Neural progenitor cell (in vitro differentiated cells): ENCODE measurements around the gene PLA2G2C. TPM values are rescaled to one million over a fixed set of nuclear protein-coding genes. Genes with fewer than 3 reads are reported as not detected.

Experiments
- DNase-seq: peaks from one replicate; pipeline ENCODE4 v3.0.0-alpha.2; 2016; ENCODE audit warnings: low spot score
- H2AFZ ChIP-seq: fragments of 200-600 bp; sonication (generic); replicated peaks from 2 replicates; pipeline ENCODE4 v1.6.1; 2016; ENCODE audit warnings: antibody characterized with exemption
- H3F3A ChIP-seq: fragments of 200-600 bp; sonication (generic); 2 replicates; pipeline ENCODE4 v1.6.1; 2016; ENCODE audit warnings: antibody characterized with exemption, low read depth
- H3K27ac ChIP-seq: fragments of 200-600 bp; sonication (generic); 2 replicates; pipeline ENCODE4 v1.5.1; 2016; ENCODE audit warnings: mild to moderate bottlenecking
- H3K27me3 ChIP-seq: fragments of 200-600 bp; sonication (generic); 2 replicates; pipeline ENCODE4 v1.6.1; 2016; ENCODE audit warnings: mild to moderate bottlenecking, moderate library complexity
- H3K36me3 ChIP-seq: fragments of 200-600 bp; sonication (generic); 2 replicates; pipeline ENCODE4 v1.5.1; 2016
- H3K4me1 ChIP-seq: fragments of 200-600 bp; sonication (generic); 2 replicates; pipeline ENCODE4 v1.6.1; 2016; ENCODE audit warnings: mixed run types
- H3K4me2 ChIP-seq: fragments of 200-600 bp; sonication (generic); 2 replicates; pipeline ENCODE4 v1.6.1; 2016
- H3K4me3 ChIP-seq: fragments of 200-600 bp; sonication (generic); 2 replicates; pipeline ENCODE4 v1.5.1; 2016
- H3K79me2 ChIP-seq: fragments of 200-600 bp; sonication (generic); 2 replicates; pipeline ENCODE4 v1.6.1; 2016; ENCODE audit warnings: low read depth
- H3K9ac ChIP-seq: fragments of 200-600 bp; sonication (generic); 2 replicates; pipeline ENCODE4 v1.6.1; 2016
- H3K9me3 ChIP-seq: fragments of 200-600 bp; sonication (generic); 2 replicates; pipeline ENCODE4 v1.5.1; 2016; ENCODE audit warnings: low read depth
- H4K20me1 ChIP-seq: fragments of 200-600 bp; sonication (generic); 2 replicates; pipeline ENCODE4 v1.6.1; 2016; ENCODE audit warnings: low read depth
- H3K27ac Mint-ChIP-seq: 3 replicates; pipeline ENCODE4 v1.8.0; 2021; ENCODE audit warnings: mixed read lengths
- H3K27me3 Mint-ChIP-seq: 2 replicates; pipeline ENCODE4 v1.8.0; 2022; ENCODE audit warnings: low read depth, mild to moderate bottlenecking, inconsistent platforms, moderate library complexity, mixed read lengths; ENCODE audit not compliant: insufficient read depth
- H3K36me3 Mint-ChIP-seq: 3 replicates; pipeline ENCODE4 v1.8.0; 2021; ENCODE audit warnings: mixed read lengths
- H3K4me1 Mint-ChIP-seq: 3 replicates; pipeline ENCODE4 v1.8.0; 2021; ENCODE audit warnings: mixed read lengths
- H3K4me3 Mint-ChIP-seq: 3 replicates; pipeline ENCODE4 v1.8.0; 2021; ENCODE audit warnings: mild to moderate bottlenecking, moderate library complexity, mixed read lengths
- H3K9me3 Mint-ChIP-seq: 3 replicates; pipeline ENCODE4 v1.8.0; 2020; ENCODE audit warnings: mixed read lengths
- EZH2 ChIP-seq: fragments of 200-600 bp; sonication (generic); IDR thresholded peaks from 2 replicates; pipeline ENCODE4 v1.6.1; 2017; ENCODE audit warnings: antibody characterized with exemption, mild to moderate bottlenecking, moderate library complexity
- EZH2phosphoT487 ChIP-seq: fragments of 200-600 bp; sonication (generic); IDR thresholded peaks from 2 replicates; pipeline ENCODE4 v1.6.1; 2017; ENCODE audit warnings: antibody characterized with exemption
- total RNA-seq: library from RNA; depleted of rRNA; stranded (reverse); fragments of >200 nt; gene quantifications from 2 replicates; pipeline ENCODE4 v1.2.3, GENCODE V29; 2015; ENCODE audit warnings: low replicate concordance
- TF ChIP-seq, protein P1 (sequence below): fragments of 200-600 bp; sonication (generic); IDR thresholded peaks from 2 replicates; pipeline ENCODE4 v1.5.1; 2017; ENCODE audit warnings: antibody characterized with exemption, mild to moderate bottlenecking

The PLA2G2C gene
- total RNA-seq, 1 donor from 2014 or later: not detected

DNA sequence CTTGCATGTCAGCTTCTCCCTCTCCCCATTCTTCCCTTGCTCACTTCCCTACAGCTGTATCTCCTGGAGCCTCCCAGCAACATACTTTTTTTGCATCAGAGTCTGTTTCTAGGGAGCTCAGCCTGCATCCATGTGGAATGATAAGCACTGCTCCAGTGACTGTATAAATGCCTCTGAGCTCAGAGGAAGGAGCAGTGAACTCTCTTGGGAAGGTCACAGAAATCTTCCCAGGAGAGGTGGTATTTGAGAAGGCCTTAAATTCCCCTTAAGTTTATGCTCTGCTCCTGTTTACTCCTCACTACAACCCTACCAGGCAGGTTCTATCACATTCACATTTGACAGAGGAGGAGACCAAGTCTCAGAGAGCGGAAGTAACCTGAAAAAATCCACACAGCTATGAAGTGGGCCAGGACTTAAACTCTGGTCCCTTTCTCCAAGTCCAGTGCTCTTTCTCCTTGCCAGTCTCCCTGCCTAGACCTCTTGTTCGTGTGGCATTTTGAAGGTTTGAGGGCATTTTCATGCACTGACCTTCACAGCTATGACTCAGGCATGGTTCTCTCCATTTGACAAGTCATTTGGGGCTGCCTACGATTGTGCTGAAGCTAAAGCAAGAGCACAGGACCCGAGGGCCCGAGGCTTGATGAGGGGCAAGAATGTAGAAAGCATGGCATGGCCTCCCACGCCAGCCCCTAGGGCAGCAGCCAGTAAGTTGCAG lies 6.0 kb downstream of the PLA2G2C start:
- no peak overlapping the region for H3K27ac Mint-ChIP-seq
- H3K4me2 ChIP-seq: no peak overlapping the region
- H3K4me1 Mint-ChIP-seq: peaks cover 7% of the 10 kb centered on the region
- no peak overlapping the region for H3K9ac ChIP-seq
- H3K4me3 Mint-ChIP-seq: no peak overlapping the region
- H3K4me1 ChIP-seq: no peaks in the 10 kb centered on the region
- H3K36me3 ChIP-seq: no peaks in the 10 kb centered on the region
- H4K20me1 ChIP-seq: no peaks in the 10 kb centered on the region
- no peaks in the 10 kb centered on the region for H3F3A ChIP-seq
- no peaks in the 10 kb centered on the region for H3K79me2 ChIP-seq
- TF ChIP-seq, protein P1, sequence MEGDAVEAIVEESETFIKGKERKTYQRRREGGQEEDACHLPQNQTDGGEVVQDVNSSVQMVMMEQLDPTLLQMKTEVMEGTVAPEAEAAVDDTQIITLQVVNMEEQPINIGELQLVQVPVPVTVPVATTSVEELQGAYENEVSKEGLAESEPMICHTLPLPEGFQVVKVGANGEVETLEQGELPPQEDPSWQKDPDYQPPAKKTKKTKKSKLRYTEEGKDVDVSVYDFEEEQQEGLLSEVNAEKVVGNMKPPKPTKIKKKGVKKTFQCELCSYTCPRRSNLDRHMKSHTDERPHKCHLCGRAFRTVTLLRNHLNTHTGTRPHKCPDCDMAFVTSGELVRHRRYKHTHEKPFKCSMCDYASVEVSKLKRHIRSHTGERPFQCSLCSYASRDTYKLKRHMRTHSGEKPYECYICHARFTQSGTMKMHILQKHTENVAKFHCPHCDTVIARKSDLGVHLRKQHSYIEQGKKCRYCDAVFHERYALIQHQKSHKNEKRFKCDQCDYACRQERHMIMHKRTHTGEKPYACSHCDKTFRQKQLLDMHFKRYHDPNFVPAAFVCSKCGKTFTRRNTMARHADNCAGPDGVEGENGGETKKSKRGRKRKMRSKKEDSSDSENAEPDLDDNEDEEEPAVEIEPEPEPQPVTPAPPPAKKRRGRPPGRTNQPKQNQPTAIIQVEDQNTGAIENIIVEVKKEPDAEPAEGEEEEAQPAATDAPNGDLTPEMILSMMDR: no peak
- TF ChIP-seq EZH2phosphoT487 (no peak), EZH2 (no peak)
- H3K36me3 Mint-ChIP-seq: no peaks in the 10 kb centered on the region
- no peak for DNase-seq
- H3K4me3 ChIP-seq: no peak overlapping the region
- peaks cover 15% of the 10 kb centered on the region for H3K27me3 Mint-ChIP-seq
- H3K9me3 ChIP-seq: no peaks in the 10 kb centered on the region
- no peak overlapping the region for H2AFZ ChIP-seq
- H3K9me3 Mint-ChIP-seq: no peaks in the 10 kb centered on the region
- no peak overlapping the region for H3K27ac ChIP-seq
- H3K27me3 ChIP-seq: peaks cover 41% of the 10 kb centered on the region

DNA sequence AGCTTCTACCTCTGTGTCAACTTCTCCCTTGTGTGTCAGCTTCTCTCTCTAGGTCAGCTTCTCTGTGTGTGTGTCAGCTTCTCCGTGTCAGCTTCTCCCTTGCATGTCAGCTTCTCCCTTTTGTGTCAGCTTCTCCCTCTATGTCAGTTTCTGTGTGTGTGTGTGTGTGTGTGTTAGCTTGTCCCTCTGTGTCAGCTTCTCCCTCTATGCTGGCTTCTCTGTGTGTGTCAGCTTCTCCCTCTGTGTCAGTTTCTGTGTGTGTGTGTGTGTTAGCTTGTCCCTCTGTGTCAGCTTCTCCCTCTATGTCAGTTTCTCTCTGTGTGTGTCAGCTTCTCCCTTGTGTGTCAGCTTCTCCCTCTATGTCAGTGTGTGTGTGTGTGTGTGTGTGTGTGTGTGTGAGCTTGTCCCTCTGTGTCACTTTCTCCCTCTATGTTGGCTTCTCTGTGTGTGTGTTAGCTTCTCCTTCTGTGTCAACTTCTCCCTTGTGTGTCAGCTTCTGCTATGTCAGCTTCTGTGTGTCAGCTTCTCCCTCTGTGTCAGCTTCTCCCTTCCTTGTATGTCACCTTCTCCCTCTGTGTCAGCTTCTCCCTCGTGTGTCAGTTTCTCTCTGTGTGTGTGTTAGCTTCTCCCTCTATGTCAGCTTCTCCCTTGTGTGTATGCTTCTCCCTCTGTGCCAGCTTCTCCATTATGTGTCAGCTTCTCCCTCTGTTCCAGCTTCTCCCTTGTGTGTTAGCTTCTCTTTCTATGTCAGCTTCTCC lies 6.8 kb downstream of the PLA2G2C start:
- peaks cover 12% of the 10 kb centered on the region for H3K27me3 Mint-ChIP-seq
- TF ChIP-seq EZH2phosphoT487 (no peak), EZH2 (no peak)
- TF ChIP-seq, protein P1: no peak
- H3K9ac ChIP-seq: no peak overlapping the region
- H3K27ac Mint-ChIP-seq: no peak overlapping the region
- H3K36me3 Mint-ChIP-seq: no peaks in the 10 kb centered on the region
- H3K9me3 ChIP-seq: no peaks in the 10 kb centered on the region
- H3K36me3 ChIP-seq: no peaks in the 10 kb centered on the region
- H3K4me3 ChIP-seq: no peak overlapping the region
- no peak overlapping the region for H3K4me3 Mint-ChIP-seq
- no peaks in the 10 kb centered on the region for H3K79me2 ChIP-seq
- H2AFZ ChIP-seq: no peak overlapping the region
- H4K20me1 ChIP-seq: no peaks in the 10 kb centered on the region
- peaks cover 2% of the 10 kb centered on the region for H3K4me1 Mint-ChIP-seq
- no peaks in the 10 kb centered on the region for H3F3A ChIP-seq
- H3K4me1 ChIP-seq: no peaks in the 10 kb centered on the region
- H3K27ac ChIP-seq: no peak overlapping the region
- H3K4me2 ChIP-seq: no peak overlapping the region
- peaks cover 33% of the 10 kb centered on the region for H3K27me3 ChIP-seq
- H3K9me3 Mint-ChIP-seq: no peaks in the 10 kb centered on the region
- no peak for DNase-seq

DNA sequence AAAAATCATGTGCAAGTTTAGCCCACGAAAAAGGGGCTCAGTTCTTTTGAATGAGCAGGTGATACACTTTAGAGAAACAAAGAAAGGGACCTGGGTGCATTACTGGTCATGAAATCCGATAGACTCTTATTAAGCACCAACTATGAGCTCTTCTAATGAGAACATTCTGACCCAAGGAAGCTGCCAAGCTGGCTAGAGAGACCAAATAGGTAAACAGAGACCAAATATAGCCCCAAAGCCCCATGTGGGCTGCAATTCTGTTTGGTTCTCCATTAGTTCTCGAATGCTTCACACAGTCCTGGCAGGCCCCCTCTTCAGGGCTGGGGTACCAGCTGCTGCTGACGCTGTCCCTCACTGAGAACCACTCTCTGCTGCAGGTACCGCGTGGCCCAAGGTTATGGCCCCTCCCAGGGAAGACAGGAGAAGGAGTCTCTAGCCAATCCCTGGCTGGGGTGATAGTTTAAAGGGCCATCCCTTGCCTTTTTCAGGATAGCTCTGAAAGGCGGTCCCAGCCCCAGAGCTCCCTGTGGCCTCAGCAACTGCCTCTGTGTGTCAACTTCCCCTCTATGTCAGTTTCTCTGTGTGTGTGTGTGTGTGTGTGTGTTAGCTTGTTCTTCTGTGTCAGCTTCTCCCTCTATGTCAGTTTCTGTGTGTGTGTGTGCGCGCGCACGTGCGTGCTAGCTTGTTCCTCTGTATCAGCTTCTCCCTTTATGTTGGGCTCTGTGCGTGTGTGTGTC lies 7.5 kb downstream of the PLA2G2C start:
- TF ChIP-seq EZH2phosphoT487 (no peak), EZH2 (no peak)
- TF ChIP-seq, protein P1: no peak
- DNase-seq: no peak
- no peaks in the 10 kb centered on the region for H3K36me3 Mint-ChIP-seq
- Histone ChIP-seq H3K4me3 (no peak overlapping the region), H3K4me2 (no peak overlapping the region), H3K9ac (no peak overlapping the region), H4K20me1 (no peaks in the 10 kb centered on the region), H2AFZ (no peak overlapping the region), H3K79me2 (no peaks in the 10 kb centered on the region), H3K36me3 (no peaks in the 10 kb centered on the region), H3K27me3 (peaks cover 27% of the 10 kb centered on the region), H3K27ac (no peak overlapping the region), H3K4me1 (no peaks in the 10 kb centered on the region), H3F3A (no peaks in the 10 kb centered on the region), H3K9me3 (no peaks in the 10 kb centered on the region)
- no peak overlapping the region for H3K27ac Mint-ChIP-seq
- no peaks in the 10 kb centered on the region for H3K9me3 Mint-ChIP-seq
- no peaks in the 10 kb centered on the region for H3K4me1 Mint-ChIP-seq
- no peak overlapping the region for H3K4me3 Mint-ChIP-seq
- H3K27me3 Mint-ChIP-seq: peaks cover 11% of the 10 kb centered on the region
